ENCODE results near the gene DTX4.

Gene DTX4

DNA sequence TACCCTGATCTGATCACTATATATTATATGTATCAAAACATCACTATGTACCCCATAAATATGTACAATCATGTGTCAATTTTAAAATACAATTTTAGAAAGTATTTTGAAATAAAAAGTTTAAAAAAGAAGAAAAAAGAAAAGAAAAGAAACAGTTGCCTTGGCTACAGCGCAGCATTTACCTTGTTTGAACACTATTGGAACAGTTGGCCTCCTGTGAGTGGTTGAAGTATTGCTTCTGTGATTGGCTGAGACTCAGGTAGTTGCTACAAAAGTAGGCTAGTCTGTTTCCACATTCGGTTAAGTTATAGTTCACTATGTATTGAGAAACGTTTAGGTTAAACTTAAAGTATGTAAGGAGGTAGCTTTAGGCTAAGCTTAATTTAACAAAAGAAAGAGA lies 7.9 kb upstream of the DTX4 start:
- DNase-seq: no peak
- intact Hi-C loops (cut with DNase I): no loop called here

DNA sequence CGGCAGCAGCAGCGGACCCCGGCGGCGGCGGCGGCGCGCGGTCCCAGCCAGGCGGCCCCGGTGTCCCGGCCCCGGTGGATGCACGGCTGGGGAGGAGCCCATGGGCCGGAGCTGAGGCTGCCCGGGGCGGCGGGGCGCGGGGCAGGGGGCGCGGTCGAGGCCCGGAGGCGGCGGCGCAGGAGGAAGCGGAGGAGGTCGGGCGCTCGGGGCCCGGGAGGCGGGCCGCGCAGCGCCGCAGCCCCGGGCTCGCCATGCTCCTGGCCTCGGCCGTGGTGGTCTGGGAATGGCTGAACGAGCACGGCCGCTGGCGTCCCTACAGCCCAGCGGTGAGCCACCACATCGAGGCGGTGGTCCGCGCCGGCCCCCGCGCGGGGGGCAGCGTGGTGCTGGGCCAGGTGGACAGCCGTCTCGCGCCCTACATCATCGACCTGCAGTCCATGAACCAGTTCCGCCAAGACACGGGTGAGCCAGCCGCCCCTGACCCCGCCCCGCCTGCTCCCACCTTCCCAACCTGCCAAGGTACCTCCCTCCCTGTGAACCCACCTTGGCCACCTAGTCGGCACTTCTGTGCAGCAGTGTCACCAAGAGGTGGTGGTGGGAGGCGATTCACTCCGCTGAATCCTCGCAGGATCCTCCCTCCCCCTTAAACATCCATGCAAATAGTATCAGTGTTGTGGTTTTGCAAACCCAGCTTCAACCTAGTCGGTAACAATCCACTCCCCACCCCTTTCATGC lies 580 bp downstream of the DTX4 start:
- intact Hi-C loops (cut with DNase I): no loop called here

DNA sequence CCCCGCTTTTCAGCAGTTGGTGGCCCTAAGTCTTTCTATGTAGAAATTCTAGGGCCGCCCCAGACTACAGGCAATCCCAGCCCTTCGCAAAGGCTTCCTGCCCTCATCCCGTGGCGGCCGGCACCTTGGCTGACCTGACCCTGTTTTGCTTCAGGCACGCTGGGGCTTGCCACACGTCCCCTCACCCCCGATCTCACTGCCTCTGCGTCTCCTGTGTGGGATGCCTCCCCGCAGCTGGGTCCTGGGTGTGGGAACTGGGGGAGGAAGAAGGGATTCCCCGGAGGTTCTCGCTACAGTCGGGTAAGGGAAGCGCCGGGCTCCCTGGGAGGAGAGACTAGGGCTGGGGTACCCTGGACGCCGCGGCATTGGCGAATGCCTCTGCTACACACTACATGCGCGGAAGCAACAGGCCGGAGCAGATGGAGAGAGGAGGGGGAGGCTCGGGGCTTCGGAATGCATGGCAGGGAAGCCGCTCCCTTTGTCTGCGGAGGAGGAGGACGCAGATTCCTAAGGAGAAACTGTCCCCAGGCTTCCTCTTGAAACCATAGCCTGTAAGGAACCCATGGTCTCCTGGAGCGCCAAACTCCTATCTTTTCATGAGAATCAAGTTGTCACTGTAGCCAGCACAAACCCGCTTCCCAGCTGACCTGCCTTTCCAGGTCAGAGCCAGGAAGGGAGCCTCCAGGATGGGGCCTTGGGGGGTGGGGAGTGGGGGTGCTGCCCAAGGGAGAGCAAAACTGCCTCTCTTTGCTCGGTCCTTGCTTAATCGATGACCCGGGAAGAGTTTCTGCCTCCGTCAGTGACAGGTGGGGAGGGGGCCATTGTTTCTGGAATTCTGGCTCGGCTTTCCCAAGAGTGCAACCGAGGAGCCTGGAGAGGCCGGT lies 1.4 kb downstream of the DTX4 start:
- DNase-seq: peak in 8 of 10 donors; percentile 36 to 91 (median 50)
- intact Hi-C loops (cut with DNase I): no loop called here

More for the DNA sequence above, 580 bp downstream of the DTX4 start:
- DNase-seq: peak in 4 of 10 donors; percentile 43 to 87 (median 80)

DNA sequence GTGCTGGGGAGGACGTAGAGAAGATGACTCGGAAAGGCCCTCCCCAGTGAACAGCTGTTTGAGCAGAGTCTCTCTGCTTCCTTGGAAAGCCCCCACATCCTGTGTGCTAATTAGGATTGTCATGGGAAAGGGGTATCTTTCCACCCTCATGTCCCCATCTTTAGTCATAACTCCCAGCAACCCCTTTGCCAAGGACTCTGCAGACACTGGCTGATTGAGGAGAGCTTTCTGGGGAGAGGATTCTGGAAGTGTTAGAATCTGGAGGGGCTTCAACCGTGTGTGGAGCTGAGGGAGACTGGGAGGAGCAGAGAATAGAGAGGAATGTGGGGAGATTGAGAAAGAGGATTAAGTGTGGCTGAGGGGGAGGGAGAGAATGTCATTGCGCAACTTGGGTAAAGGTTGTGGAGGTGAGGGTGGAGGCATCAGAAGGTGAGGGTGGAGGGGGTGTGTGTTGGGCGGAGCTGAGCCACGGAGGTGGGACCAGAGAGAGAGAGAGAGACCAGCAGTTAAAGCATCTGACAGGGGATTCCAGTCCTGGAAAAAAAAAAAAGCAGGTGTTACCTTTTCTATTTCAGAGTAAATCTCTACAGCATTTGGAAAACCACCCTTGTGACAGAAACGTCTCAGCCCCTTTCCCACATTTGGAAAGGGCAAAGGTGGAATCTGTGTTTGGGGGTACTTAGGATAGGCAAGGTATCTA lies 2.2 kb downstream of the DTX4 start:
- no peak for DNase-seq

DNA sequence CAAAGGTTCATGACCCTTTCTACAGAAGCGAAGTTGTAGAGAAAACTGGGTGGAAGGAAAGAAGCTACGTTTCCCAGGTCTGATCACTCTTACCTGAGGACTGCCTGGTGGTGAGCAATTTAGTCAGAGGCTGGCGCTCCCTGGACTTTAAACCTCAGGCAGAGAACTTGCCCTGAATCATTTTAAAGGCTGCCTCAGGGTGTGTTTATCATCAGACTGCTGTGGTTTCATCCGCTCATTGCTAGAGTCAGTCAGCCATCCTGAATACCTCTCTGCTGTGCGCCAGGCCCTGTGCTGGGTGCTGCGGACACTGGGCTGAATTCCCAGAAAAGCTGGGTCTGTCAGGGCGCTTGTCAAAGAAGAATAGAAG lies 2.7 kb downstream of the DTX4 start:
- DNase-seq: no peak
- intact Hi-C loops (cut with DNase I): no loop called here

More for the DNA sequence above, 2.2 kb downstream of the DTX4 start:
- intact Hi-C loops (cut with DNase I): no loop called here

DNA sequence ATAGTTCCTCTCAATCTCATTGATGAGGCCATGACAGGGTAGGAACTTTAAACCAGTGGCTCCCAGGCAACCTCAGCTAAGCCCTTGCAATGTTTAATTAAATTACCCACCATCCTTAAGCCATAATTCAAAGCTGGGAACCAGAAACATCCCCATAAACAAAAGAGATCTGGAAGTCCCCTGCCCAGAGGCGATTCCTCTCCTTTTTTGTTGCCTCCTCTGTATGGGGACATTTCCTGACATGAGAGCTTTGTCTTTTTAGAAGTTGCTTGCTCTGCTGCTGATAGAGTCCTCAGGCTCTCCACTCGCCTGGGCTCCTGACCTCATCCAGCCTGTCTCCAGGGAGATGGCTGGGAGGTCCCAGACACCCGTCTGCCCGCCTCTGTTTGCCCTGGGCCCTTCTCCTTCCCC lies 3.2 kb downstream of the DTX4 start:
- intact Hi-C loops (cut with DNase I): no loop called here
- no peak for DNase-seq

DNA sequence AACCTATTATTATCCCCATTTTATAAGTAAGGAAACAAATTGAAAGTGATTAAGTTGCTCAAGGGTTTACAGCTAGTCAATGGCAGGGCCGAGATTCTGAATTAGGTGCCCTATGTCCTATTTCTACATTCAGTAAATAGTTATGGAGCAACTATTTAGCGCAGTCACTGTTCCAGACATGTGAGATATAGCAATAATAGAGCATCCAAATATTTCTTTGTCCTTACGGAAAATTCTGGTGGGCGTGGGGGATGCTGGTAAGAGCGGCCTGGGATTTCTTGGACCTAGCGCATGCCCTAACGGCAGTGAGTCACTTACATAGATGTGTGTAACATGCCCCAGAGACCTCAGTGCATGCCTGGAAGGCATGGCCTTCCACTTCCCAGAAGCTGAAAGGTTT lies 4.4 kb downstream of the DTX4 start:
- intact Hi-C loops (cut with DNase I): no loop called here
- DNase-seq: no peak

DNA sequence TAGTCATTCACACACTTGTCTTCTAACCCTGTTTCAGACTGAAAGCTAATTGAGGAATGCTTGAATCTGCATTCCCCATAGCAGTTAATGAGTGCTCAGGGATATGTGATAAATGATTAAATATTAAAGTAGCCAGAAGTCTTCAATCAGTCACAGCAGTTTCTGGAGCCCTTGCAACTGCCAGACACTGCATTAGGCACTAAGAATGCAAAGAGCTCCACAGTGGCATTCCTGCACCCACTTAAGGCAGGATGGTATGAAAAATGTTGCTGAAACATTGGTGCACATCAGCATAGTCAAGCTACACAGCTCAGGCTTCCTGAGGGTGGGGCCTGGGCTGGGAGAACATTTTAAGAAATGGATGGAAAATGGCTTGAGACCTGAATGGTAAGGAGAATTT lies 6.5 kb downstream of the DTX4 start:
- no peak for DNase-seq
- intact Hi-C loops (cut with DNase I): no loop called here

DNA sequence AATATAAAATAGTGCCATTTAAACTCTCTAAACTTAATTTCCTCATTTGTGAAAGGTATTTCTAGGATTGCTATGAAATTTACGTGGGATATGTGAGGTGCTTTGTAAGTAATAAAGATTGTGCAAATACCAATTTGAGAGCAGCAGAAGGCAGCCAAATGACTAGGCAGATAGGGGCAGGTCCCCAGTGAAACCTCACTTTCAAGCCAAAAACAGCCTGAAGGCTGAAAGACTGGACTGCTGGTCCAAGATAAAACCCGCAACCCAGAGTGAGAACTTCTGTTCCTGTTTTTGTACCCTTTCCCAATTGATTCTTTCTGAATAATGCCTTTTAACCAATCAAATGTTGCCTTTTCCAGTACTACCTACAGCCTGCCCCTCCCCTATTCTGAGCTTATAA lies 7.2 kb downstream of the DTX4 start:
- no peak for DNase-seq
- intact Hi-C loops (cut with DNase I): no loop called here

DNA sequence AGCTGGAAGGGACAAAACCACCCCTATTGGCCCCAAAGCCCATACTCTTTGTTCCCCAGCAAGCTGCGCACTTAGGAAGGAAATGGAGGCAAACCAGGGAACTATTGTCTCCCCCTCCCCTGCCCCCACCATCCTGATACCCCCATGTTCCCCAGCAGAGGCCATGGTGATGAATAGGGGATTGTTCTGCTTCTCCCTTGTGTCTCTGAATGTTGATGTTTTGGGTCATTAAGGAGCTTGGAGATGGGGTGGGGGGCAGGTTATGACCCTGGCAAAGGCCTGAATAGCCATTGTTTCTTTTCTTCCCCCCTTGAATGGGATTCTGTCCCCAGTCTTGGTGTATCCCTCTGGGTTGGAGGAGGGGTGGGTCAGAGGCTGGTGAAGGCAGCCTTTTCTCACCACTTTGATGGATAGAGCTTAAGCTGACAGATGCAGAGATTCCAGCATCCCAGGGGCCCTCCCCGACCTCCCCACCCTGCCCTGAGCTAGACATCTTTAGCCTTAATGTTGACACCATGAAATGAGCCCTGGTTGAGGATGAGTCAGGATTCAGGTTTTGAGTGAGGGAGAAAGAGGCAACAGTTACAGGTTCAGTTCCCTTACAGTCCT lies 8.3 kb downstream of the DTX4 start:
- peak in 1 of 10 donors; percentile 24 for DNase-seq
- intact Hi-C loops (cut with DNase I): no loop called here

DNA sequence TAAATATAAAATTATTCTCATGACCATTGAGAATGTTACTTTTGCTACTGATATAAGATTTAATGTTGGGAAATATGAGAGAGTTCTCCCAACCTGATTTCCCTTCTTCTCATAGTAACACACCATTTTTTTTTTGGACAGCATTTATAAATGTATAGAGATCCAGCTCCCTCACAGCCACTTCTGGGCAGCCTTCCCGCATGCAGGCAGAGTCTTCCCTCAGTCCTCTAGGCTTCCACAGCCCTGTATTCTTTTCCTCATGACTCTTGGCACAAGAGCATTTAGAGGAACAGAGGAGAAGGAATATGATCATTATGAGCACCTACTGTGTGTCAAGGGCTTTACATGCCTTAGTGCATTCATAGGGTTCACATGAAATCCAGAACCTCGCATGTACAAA lies 9.0 kb downstream of the DTX4 start:
- peak in 5 of 10 donors; percentile 42 to 87 (median 77) for DNase-seq
- intact Hi-C loops (cut with DNase I): no loop called here

DNA sequence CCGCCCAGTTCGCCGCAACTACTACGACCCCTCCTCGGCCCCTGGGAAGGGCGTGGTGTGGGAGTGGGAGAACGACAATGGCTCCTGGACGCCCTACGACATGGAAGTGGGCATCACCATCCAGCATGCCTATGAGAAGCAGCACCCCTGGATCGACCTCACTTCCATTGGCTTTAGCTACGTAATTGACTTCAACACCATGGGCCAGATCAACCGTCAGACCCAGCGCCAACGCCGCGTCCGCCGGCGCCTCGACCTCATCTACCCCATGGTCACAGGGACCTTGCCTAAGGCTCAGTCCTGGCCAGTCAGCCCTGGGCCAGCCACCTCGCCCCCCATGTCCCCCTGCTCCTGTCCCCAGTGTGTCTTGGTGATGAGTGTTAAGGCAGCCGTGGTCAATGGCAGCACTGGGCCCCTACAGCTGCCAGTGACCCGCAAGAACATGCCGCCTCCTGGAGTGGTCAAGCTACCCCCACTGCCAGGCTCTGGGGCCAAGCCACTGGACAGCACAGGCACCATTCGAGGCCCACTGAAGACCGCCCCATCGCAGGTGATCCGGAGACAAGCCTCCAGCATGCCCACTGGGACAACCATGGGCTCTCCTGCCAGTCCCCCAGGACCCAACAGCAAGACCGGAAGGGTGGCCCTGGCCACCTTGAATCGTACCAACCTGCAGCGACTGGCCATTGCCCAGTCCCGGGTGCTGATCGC lies 10.0 kb downstream of the DTX4 start:
- DNase-seq: peak in 2 of 10 donors; percentile 67 to 84
- intact Hi-C loops (cut with DNase I): no loop called here

DNA sequence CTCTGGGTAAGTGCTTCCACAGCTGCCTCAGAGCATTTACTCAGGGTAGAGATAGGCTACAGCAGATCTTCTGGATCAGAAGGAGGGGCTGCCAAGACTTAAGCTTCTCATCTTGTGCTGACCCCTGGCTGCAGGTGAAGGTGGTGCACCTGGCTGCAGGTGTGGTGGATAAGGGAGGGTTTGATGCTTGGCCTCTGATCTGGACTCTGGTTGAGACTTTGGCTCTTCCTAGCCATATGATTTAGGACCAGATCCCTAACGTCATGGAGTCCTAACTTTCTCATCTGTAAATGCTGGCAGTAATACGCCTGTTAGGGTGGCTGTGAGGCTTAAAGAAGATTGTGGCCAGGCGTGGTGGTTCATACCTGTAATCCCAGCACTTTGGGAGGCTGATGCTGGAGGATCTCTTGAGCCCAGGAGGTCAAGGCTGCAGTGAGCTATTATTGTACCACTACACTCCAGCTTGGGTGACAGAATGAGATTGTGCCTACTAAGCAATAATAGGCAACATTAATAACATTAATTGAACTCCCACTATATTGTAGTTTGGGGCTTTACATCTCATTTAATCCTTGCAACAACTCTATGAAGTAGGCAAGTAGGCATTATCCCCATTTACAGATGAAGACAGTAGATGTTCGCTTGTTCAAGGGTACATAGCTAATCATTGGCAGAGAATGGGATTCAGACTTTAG lies 10.7 kb downstream of the DTX4 start:
- no peak for DNase-seq
- intact Hi-C loops (cut with DNase I): no loop called here

DNA sequence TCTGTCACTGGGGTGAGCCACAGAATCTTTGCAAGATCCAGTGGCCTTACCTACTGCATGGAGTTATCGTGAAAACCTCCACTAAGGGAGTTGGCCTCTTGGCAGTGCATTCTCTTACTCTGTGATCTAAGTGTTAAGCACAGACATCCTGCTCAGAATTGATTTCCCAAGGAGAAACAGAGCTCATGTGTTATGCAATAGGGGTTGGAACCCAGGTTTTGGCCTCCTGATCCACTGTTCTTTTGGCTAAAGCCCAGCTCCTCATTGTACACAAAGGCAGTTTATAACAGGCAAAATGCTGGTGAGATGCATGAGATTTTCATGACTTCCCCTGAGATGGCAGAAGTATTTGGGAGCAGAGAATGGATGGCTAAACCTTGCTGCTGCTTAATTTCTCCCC lies 11.8 kb downstream of the DTX4 start:
- DNase-seq: no peak
- intact Hi-C loops (cut with DNase I): no loop called here

DNA sequence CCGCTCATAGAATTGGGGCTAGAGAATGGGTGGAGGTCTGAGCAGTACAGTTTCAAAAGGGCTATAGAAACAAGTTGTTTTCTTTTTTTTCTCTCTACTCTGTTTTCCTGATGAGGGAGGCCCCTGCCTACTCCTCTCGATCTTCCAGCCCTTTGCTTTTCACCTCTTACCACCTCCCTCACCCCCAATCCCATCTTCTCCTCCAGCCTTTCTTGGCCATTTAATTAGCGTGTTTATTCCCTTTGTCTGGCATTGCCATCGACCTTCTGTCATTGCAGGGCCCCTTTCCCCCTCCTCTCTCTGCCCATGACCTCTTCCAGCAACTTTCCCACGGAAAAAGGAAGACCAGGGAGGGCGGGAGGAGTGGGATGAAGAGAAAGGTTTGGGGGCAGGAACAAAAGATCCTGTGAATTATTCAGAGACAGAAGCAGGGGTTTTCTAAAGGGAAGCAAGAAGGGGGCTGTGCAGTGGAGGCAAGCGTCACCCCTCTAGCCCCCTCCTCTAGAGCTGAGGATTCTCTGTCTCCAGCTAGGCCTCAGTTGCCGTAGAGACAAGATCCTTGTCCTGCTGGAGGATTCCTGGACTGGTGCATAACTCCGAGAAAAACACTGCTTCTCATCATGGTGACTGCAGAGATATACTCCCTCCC lies 12.9 kb downstream of the DTX4 start:
- no peak for DNase-seq
- intact Hi-C loops (cut with DNase I): no loop called here

DNA sequence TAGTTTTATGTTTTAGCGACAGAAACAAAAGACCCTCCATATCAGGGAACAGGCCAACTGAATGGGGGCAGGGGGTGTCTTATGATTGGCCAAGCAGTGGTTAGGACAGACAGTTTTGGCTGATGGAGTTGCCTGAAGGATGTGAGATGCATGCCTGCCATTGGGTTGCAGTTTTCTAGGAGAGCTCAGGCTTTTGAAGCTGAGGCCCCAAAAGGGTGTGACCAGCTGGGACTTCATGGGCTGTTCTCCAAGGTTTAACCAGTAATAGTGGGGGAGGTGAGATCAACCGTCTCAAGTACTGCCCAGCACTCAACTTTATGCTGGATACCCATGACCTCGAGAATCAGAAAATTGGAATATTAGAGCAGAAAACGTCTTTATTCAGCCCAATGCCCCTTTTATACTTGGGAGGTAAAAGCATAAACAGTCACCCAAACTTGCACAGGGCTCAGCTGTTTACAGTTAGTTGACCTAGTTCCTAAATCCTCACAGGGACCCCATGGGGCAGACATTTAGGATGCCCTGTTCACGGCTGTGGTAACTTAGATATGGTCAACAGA lies 13.5 kb downstream of the DTX4 start:
- no peak for DNase-seq
- intact Hi-C loops (cut with DNase I): no loop called here

DNA sequence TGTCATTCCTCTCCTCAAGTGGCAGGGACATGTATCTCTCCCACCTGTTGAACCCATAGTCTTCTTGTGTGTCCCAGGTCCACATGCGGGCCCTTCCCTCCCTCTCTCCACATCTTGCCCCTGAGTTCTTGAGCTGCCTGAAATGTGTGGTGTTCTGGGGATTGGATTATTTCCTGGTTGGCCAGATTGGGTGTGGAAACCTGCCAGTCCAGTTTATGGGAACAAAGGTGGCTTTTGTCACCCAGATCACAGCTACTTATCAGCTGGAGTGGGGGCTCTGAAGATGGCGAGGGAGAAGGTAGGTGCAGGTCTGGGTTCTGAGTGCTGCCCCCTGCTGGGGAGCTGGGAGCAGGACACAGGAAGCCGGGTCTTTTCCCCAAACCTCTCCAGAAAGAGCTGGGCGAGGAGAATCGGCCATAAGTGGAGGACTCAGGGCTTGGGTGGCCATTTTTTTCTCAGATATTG lies 14.2 kb downstream of the DTX4 start:
- DNase-seq: peak in 5 of 10 donors; percentile 49 to 73 (median 57)
- intact Hi-C loops (cut with DNase I): no loop called here

DNA sequence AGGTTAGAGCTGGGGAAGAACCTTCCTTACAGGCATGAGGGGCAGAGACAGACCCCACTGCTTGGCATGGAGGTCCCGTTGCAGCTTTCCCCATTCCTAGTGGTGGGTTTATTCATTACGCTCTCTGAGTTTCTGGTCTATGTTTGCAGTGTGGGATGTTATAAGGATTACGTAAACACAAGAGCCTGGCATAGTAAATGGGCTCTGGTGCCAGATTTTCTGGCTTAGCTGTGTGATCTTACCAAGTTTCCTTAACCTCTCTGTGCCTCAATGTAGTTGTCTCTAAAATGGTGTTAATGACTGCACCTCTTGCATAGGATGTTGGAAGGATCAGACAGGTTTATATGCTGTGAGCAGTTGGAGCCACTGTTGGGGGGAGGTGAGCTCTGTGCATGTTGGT lies 15.1 kb downstream of the DTX4 start:
- DNase-seq: no peak
- intact Hi-C loops (cut with DNase I): no loop called here

DNA sequence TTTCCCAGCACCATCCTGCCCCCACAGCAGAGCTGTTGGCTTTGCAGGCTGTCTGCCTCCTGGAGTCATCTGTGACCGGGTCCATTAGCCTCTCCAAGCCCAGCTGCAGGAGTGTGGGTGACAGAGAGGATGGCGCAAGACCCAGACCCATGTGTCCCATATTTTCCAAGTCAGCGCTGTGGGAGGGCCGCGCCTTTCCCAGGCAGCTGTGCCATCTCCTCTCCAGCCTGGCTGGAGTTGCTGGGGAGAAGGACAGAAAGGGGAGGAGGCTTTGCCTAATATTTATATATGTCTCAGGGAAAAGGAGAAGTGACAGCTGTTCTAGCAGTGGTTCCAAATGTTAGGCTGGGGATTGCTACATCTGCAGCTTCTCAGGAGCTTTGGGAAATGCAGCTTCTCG lies 15.7 kb downstream of the DTX4 start:
- intact Hi-C loops (cut with DNase I): no loop called here
- DNase-seq: peak in 2 of 10 donors; percentile 63 to 72

Measured in posterior cingulate gyrus (tissue), 11 donors.